Ishikawa (cell line): ENCODE data around the gene XAGE1B.
"Not testable (repeated sequence)": the region's sequence is repeated elsewhere in the genome, so short reads cannot be mapped to it uniquely, and the experiment has no call there.

Experiments
- CEBPB ChIP-seq: IDR thresholded peaks from 2 replicates; pipeline ENCODE4 v1.6.1; 2012
- CREB1 ChIP-seq: IDR thresholded peaks from 2 replicates; pipeline ENCODE4 v1.6.1; 2012; ENCODE audit warnings: low read depth
- EGR1 ChIP-seq: IDR thresholded peaks from 2 replicates; pipeline ENCODE4 v1.6.1; 2012
- EP300 ChIP-seq: IDR thresholded peaks from 2 replicates; pipeline ENCODE4 v1.6.1; 2012; ENCODE audit warnings: borderline replicate concordance
- FOXM1 ChIP-seq: IDR thresholded peaks from 2 replicates; pipeline ENCODE4 v1.6.1; 2012; ENCODE audit warnings: low read depth, borderline replicate concordance
- MAX ChIP-seq: IDR thresholded peaks from 2 replicates; pipeline ENCODE4 v1.6.1; 2012
- NFIC ChIP-seq: IDR thresholded peaks from 2 replicates; pipeline ENCODE4 v1.6.1; 2012
- RAD21 ChIP-seq: IDR thresholded peaks from 2 replicates; pipeline ENCODE4 v1.6.1; 2012; ENCODE audit warnings: low read depth
- REST ChIP-seq: IDR thresholded peaks from 2 replicates; pipeline ENCODE4 v1.6.1; 2012; ENCODE audit warnings: low read depth, mild to moderate bottlenecking
- TAF1 ChIP-seq: IDR thresholded peaks from 2 replicates; pipeline ENCODE4 v1.6.1; 2012; ENCODE audit warnings: low read depth, mild to moderate bottlenecking
- TCF12 ChIP-seq: IDR thresholded peaks from 2 replicates; pipeline ENCODE4 v1.6.1; 2012; ENCODE audit warnings: low read depth
- TEAD4 ChIP-seq: IDR thresholded peaks from 2 replicates; pipeline ENCODE4 v1.6.1; 2012
- USF1 ChIP-seq: IDR thresholded peaks from 2 replicates; pipeline ENCODE4 v1.6.1; 2012
- YY1 ChIP-seq: IDR thresholded peaks from 2 replicates; pipeline ENCODE4 v1.6.1; 2012; ENCODE audit warnings: low read depth
- ZBTB7A ChIP-seq: IDR thresholded peaks from 2 replicates; pipeline ENCODE4 v1.6.1; 2012; ENCODE audit warnings: low read depth

XAGE1B gene

GRCh38 chrX:52504551-52504950 lies 12.3 kb downstream of the XAGE1B start:
- no peak for TF ChIP-seq MAX
- no peak for TF ChIP-seq EGR1
- no peak for TF ChIP-seq TCF12
- no peak for TF ChIP-seq USF1
- no peak for TF ChIP-seq REST
- TF ChIP-seq TAF1, result no peak
- TF ChIP-seq TEAD4, result no peak
- no peak for TF ChIP-seq YY1
- no peak for TF ChIP-seq EP300
- TF ChIP-seq FOXM1, result no peak
- no peak for TF ChIP-seq CEBPB
- no peak for TF ChIP-seq ZBTB7A
- TF ChIP-seq NFIC, result no peak
- no peak for TF ChIP-seq RAD21
- TF ChIP-seq CREB1, result no peak

- not testable (repeated sequence) for TF ChIP-seq TAF1, REST, FOXM1
Observed at GRCh38 chrX:52495545-52496418, 21.1 kb downstream of the XAGE1B start, which contains the start of gene XAGE1A. XAGE1A (plus strand) TSS chrX:52495808; CDS start chrX:52497362, 1,554 bp downstream.
